NCI-H2081 (cell line): ENCODE measurements around the gene EPDR1.
"Not testable (repeated sequence)": the region's sequence is repeated elsewhere in the genome, so short reads cannot be mapped to it uniquely, and the experiment has no call there.

Source experiments
- DNase-seq, 2 experiments: peaks; one replicate each; lab custom pipeline; 2025; lab: John Stamatoyannopoulos, UW

The EPDR1 gene

DNA sequence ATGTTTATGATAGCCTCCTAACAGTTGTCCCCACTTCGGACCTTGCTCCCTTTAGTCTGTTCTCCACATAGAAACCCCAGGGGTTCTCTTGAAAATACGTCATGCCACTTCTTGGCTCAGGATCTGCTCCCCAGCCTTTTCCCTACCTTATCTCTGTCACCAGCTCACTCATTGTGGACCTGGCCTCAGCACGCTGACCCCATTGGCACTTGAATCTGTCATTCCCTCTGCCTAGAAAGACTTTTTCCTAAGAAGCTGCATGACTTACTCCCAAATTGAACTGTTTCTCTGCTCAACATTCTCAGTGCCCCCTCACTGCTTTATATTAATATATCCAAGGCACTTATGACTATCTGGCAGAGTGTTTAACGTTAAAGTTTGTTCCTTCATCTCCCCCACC lies 8.4 kb downstream of the EPDR1 start:
- no peak for DNase-seq

DNA sequence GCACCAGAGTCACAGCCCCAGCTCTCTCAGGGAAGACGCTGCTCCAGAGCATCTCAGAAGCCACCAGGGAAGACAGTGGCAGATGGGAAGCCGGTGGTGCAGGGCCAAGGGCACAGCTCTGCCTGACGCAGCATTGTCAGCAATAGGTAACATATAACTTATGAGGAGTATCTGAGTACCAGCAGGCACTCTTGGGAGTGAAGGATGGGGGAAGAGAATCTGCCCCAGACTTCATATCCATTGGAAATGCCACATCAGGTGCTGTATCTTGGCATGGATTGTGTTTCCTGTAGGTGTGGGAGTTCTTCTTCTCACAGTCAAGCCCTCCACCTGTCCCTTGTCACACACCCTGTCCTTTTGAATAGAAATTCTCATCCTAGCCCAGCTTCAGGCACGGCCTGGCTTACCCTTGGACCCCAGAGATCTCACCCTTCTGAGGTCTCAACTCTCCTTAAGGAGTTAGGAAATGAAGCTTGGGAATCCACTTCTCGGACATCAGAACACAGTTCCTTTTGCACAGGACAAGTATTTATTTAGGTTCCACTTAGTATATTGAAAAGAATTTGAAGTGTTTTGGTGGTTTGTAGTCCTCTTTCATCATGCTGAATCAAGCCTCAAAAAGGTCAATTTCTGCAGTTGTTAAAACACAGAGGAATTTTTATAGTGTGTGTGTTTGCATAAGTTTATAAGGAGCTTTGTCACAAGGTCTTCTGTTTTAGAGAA lies 9.9 kb downstream of the EPDR1 start:
- DNase-seq, result no peak

DNA sequence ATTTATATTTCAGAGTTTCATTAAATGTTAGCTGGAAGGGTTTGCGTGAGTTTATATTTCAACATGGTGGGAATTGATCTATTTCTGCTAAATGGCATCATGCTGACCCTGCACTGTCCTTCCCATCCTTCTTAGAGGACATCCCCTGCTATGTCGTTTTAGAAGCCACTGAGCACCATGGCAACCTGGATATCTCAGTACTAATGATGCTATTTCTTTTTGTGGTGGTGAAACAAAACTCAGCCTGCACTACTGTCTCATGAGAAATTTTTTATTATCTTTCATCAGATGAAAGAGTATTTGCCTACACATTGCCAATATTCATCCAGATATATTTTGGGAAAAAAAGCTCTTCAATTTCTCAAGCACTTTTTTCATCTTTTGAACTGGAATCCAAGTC lies 12.1 kb downstream of the EPDR1 start:
- DNase-seq, result no peak

DNA sequence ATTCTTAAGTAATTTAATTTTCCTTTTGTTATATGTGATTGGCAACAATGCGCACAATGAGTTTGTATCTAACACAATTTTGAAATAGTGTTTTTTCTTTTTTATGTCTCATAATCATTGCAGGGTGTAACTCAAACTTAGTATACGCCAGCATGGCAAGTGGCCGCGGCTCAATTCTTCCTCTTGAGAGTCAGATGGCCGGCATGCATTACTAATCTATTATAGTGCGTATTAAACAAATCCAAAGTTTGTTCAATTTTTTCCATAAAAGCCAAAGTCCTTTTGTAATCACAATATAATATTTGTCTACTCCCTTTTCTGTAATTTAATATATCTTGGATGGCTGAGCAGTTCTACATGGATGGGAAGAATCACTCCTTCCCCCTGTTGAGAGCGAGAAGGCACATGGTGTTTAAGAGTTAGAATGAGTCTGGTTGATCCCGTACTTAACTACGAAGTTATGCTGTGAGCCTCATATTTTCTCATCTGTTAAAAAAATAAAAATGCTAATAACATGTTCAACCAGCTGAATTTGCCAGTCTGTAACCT lies 12.7 kb downstream of the EPDR1 start:
- DNase-seq, result no peak

DNA sequence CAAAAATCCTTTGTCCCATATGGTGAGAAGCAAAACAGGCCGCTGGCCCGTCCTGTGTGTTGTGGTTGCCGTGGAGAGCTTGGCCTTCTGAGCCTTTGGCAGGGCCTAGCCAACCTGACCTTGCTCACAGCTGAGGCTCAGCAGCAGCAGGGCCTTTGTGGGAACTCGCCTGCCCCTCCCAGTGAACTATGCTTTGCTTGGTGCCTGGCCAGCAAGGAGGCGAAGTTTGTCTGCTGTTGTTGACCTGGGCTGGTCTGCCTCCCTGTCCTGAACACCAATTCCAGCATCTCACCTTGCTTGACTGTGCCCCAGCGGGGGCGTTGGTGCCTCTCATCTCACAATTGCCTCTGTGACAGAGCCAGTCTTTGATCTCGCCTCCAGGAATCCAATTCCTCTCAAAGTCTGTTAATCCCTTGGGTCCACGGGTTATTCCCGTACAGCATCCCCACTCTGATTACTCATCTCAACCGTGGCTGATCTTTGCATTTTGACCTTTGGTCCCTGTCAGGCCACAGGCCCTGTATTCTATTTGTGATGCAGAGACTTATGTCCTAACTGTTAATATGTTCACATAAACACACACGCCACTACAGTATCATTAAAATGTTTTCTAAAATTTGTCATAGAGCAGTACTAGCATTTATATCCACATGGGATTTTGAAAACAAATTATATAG lies 22.6 kb downstream of the EPDR1 start:
- DNase-seq, result no peak

DNA sequence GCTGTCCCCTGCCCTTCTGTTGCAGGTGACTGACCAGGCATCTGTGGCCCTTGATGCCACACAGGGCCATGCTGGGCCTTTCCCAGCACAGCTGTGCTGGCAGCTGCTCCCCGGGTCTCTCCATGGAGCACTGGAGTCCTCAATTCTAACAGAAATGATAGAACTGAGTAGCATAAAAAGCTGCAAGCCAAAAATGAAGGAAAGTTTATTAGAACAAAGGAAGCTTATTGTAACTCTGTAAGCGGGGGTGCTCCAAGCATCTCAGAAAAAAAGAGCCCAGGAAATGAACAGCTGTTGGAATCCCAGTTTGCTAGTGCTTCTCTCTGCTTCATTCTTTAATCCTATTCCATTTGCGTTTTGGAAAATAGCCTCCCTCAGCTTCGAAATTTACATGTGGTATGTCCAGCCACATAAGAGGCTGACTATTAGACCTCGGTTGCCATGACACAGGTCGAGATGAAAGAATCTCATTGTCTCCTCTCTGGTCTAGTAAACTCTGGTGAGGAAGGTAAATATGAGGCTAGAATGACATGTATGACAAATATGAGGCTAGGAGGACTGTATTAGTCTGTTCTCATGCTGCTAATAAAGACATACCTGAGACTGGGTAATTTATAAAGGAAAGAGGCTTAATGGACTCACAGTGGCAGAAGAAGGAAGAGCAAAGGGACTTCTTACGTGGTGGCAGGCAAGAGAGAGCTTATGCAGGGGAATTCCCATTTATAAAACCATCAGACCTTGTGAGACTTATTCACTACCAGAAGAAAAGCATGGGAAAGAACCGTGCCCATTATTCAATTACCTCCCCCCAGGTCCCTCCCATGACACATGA lies 23.7 kb downstream of the EPDR1 start:
- DNase-seq, result no peak

DNA sequence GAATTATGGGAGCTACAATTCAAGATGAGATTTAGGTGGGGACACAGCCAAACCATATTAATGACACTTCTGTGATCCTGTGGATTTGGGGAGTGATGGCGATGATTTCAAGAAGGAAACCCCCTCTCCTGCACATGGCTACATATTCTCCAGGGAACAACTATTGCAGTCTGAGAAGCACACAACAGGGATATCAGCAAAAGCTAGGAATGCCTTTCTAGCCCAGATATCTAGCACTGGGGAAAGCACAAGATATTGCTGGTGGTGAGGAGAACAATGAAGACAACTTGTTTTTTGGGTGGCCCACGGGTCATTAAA lies 24.3 kb downstream of the EPDR1 start:
- DNase-seq, result no peak

DNA sequence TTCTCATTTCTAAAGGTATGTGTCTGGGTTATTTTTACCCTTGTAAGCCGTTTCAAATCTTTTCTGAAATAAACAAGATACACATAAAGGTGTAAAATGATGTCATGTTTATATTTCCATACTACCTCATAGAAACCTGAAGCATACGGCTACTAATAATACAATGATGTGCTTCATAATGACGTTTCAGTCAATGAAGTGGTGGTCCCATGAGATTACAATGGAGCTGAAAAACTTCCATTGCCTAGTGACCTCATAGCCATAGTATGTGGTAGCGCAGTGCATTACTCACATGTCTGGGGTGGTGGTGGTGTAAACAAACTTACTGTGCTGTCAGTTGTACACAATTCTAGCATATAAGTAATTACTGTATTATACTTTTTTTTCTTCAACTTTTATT lies 24.9 kb downstream of the EPDR1 start:
- DNase-seq, result no peak

DNA sequence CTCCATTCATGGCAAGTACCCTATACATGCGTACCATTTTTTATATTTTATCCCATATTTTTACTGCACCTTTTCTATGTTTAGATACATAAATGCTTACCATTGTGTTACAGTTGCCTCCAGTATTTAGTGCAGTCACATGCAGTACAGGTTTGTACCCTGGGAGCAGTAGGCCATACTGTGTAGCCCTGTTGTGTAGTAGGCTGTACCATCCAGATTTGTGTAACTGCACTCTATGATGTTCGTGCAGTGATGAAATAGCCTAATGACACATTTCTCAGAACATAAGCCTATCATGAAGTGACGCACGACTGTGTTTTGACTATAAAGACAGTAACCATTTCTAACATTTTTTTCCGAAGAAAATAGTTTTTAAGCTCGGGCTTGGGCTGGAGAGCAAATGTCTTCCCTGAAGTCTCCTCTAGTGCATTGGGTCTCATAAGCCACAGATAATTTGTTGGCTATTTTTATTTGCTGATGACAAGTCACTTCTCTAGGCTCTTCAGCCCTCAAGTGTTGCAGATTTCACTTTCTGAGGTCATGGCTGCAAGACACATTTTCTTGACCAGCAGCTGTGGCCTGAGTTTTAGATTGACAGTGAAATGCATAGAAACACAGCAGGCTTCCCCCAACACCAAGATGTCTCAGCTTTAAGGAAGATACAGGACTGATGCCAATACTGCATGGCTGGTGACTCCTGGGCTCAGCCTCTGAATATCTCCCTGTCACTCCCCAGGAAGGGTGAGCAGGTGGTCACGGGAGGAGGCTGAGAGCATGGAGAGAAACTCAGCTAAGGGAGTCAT lies 26.9 kb downstream of the EPDR1 start:
- no peak for DNase-seq

DNA sequence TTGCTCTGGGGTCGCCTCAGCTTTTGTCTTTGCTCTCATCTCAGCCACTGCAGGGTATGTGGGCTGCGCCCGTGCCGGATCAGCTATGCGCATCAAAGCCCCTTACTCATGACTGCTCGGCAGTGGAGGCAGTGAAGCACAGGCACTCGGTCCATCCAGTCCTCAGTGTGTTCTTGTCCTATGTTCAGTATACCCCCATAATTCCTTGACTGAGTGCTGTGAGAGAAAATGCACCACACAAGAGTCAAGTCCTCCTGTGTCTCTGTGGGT lies 27.4 kb downstream of the EPDR1 start:
- DNase-seq, result no peak

DNA sequence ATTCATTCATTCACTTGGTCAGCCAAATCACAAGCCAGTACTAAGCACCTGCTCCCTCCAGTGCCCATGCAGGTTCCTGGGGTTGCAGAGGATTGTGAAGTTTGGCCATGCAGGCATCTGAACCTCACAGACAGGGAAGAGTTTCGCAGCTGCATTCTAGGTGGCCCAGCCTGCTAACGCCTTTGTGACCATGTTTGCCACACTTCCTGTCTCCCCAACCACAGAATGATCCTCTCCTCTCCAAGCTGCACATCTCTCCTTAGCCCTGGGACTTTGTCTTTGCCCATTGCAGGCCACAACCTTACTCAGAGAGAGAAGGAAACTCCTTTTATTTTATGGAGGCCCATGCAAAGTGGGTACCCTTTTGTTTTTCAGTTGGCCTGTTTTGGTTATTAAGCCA lies 31.8 kb downstream of the EPDR1 start:
- no peak for DNase-seq

DNA sequence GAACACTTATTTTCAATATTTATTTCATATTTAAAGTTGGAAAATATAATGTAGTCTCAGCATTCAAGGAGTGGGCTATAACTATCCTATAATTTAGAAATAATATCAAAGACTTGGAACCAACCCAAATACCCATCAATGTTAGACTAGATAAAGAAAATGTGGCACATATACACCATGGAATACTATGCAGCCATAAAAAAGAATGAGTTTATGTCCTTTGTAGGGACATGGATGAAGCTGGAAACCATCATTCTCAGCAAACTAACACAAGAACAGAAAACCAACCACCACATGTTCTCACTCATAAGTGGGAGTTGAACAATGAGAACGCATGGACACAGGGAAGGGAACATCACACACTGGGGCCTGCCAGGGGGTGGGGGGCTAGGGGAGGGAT lies 33.8 kb downstream of the EPDR1 start:
- not testable (repeated sequence) for DNase-seq

DNA sequence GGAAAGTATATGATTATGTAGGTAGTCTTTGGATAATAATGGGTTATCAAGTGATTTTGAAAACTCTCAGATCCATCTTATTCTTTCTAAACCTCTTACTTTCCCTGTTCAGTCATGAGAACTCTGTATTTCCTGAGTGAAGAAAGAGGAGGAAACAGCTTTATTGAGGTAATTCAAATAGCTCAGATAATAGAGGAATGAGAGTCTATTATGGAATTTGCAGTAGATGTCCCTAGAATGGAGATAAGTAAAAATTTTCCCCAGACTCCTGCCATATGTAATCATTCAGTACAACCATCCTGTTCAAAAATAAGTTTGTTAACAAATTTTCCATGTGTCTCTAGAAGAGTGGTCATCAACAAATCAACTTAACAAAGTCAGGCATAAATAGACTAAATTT lies 36.4 kb downstream of the EPDR1 start:
- DNase-seq, result no peak

DNA sequence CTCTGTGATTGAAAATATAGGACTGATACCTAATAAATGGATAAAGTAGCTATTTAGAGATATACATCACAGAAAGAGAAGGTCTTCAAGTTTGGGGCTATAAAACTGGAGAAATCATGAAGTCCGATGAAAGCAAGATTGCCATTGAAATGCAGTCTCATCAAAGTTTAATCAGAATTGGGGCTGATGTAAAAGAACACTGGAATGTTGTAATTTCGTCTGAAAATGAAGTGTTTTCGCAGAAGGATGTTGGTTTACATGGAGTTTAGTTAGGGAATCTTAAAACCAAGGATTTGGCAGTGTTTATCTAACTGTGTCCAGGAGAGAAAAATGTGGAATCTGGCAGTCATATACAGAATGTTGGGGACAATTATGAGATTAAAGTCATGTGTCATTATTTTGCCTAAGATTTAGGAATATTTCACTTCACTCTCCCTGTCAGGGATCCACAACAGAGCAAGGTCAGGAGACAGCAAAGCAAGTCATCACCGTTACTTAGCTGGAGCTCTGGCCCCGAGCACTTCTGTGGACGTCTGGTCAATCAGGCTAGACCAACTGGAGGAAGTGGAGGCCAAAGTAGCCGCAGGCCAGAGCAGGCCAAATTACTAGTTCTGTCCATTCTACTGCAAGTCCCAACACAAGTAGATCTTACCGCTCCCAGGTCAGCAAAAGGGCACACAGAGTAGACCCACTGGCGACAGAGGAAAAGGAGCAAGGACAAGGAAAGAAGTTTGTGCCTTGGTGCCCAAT lies 37.0 kb downstream of the EPDR1 start:
- no peak for DNase-seq

DNA sequence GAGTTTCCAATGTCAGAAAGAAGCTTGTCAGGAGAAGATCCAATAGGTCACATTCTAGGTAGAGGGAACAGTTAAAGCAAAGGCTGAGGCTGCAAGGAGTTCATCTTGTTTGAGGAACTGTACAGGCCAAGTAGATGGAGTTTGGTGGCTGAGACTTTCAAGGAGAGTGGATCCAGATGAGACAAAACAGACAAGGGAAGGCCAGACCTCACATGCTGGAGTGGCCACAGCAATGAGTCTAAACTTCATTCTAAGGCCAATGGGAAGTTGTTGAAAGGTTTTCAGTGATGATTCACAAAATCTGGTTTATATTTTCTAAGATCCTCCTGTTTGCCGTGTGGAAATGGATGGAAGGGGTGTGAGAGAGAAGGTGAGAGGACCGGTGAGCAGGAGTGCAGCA lies 40.0 kb downstream of the EPDR1 start:
- no peak for DNase-seq

DNA sequence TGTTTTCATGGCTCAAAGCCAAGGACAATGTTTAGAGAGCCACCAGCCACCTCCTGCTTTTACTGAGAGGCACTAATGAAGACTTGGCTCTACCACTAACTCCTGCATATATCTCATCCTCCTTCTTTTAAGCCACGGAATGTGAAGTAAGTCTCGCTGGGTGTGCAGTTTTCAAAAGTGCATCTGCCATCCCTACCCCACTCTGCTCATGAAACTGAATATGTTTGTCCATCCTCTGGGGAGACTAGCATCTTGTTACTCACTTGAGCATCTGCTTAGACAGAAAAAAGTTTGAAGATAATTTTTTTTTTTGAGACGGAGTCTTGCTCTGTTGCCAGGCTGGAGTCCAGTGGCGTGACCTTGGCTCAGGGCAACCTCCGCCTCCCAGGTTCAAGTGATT lies 40.8 kb downstream of the EPDR1 start:
- no peak for DNase-seq

DNA sequence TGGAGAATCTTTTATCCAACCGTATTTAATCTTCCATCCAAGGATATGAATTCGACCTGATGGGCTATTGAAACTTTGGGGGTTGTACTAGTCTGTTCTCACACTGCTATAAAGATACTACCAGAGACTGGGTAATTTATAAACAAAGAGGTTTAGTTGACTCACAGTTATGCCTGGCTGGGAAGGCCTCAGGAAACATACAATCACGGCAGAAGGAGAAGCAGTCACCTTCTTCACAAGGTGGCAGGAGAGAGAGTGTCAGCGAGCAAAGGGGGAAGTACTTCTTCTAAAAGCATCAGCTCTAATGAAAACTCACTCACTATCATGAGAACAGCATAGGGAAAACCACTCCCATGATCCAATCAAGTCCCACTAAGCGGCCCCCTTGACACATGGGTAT lies 43.8 kb downstream of the EPDR1 start:
- no peak for DNase-seq

DNA sequence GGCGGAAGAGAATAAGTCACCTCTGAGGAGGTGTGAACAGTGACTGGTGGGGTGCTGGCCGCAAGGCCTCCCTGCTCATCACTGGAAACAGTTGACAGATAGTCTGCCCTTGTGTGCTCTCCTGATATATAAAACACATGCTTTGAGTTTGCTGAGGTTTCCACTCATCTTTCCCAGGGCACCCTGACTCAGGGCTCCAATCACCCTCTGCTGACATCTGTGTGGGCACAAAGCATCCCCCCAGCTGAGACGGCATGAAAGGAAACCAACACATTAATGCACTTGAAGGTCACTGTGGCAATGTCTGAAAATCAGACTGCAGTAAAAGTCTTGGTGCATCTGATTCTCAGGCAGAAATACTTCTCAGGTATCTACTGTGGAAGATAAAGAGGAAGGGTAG lies 49.8 kb downstream of the EPDR1 start:
- DNase-seq, result no peak

DNA sequence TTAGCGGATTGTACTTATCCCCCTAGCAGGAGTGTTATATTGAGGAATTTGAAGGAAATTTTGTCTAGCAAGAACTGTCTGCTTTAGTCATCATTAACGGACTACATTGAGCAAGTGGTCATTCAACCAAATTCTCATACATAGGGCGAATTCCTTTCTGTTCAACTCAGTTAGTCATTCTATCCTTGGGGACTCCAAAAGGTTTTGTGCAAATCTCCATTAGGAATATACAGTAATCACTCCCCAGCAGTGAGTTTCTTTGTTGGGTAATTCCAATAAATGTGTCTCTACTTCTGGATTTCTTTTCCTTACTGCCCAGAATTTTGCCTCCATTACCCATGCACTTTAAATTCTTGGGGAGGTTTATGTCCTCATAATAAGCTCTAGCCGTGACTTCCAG lies 51.1 kb downstream of the EPDR1 start:
- no peak for DNase-seq

DNA sequence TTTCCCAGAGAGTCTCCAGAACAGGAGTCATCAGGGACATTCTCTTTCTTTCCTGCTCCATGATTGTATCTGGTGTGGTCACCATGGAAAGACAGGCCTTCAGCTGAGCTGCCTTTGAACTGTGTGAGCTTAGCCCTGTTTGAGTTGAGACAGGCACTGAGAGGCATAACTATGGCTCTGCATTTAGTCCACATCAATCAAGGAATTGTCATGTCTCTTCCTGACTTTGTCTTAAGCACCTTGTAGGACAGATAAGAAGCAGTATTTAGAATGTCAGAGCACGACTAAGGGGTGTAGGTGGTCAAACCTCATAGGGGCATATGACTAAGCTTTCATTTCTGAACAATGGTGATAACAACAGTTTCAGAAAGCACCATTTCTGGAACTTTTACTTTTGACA lies 53.5 kb downstream of the EPDR1 start:
- no peak for DNase-seq

DNA sequence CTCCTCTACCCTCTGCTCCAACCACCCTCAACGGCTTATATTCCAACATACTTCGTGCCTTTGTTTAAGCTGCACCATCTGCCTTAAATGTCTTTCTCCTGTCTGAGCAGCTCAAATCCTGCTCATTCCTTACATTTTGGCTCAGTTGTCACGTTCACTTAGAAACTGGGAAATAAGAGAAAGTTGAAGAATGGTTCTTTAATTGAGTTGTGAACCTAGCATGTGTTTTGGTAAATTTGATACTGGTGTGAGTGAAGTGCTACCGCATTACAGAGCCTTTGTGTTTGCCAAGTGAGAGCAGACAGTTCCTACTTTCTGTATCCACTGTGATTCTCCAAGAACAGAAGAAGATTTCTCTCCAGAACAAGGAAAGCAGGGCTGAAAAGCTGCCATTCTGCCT lies 54.3 kb downstream of the EPDR1 start:
- no peak for DNase-seq

DNA sequence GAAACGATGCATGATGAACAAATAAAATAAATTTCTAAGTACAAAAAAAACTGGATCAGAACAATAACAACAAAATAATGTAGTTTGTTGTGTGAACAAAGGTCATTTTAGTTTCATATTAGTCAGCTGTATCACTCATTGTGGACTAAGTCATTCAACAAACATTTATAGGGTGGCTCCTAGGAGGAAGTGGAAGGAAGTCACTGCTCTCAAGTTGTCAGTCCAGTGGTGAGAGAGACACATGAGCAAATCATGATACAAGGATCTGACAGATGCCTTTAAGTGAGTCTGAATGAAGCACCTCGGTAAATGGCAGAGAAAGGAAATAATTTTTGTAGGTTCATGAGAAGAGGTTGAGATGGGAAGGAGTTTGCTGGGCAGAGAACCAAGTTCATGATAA lies 56.8 kb downstream of the EPDR1 start:
- DNase-seq, result no peak
